HG03064 (cell line): ENCODE measurements around the gene OTOF.

Source experiments
- ATAC-seq: cut with Tn5 transposase; IDR thresholded peaks from one replicate; pipeline ENCODE4 v1.9.1; 2021; ENCODE audit warnings: low read depth; ENCODE audit not compliant: unreplicated experiment

Gene OTOF

DNA sequence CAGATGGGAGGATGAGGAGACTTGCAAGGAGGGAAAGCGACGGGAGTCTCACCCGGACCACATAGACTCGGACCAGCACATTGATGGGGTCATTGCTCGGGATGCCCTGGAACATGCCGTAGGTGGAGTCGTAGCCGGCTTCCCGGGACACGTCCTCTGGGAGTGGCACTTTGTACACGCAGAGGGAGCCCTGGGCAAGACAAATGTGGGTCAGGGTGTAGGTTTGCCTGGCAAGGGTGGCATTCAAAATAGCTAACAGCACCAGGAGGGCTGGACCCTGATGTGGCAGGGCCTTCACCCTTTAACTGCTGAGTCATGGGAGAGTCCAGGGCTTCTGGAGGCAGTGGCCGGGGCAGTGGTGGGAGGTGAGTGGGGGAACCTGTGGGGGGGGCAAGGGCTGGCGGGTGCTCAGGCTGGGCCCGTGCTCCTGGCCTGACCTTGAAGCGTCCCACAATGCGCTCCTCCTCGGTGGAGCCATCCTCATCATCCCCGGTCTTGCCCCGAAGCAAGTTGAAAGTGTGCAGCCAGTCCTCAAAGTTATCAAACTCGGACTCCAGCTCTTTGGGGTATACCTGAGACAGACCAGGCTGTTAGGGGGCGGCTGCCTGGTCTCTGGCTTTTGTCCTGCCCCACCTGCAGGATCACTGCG is 11.1 kb downstream of the OTOF start:
- no peak for ATAC-seq

- no peak for ATAC-seq
These were observed 11.9 kb downstream of the OTOF start for GRCh38 chr2:26465981-26466471.

DNA sequence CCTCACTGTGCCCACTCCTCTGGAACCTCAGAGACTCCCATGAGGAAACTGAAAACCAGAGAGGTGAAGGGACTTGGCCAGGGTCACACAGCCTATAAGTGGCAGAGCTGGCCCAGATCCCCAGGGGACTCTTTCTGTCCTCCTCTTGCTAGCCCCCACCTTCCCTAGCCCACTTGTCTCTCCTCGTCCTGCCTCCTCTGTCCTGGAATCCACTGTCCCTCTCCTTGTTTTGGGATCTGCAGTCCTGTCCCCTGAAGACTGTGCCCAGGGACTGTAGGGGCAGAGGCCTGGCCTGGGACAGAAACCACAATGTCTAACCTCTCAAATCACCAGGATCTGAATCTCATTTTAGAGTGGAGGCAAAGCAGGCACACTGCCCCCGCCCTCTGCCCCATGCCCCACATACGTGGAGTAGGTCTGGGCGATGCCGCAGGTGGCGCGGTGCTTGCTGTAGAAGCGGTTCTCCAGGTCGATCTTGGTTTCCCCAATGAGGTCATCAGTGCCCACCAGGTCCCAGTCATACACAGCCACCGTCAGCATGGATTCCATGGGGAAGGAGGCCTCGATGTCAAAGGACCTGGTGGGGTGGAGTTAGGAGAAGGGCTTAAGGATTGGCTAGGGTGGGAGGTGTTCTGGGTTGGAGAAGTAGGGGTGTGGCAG is 12.5 kb downstream of the OTOF start:
- no peak for ATAC-seq

DNA sequence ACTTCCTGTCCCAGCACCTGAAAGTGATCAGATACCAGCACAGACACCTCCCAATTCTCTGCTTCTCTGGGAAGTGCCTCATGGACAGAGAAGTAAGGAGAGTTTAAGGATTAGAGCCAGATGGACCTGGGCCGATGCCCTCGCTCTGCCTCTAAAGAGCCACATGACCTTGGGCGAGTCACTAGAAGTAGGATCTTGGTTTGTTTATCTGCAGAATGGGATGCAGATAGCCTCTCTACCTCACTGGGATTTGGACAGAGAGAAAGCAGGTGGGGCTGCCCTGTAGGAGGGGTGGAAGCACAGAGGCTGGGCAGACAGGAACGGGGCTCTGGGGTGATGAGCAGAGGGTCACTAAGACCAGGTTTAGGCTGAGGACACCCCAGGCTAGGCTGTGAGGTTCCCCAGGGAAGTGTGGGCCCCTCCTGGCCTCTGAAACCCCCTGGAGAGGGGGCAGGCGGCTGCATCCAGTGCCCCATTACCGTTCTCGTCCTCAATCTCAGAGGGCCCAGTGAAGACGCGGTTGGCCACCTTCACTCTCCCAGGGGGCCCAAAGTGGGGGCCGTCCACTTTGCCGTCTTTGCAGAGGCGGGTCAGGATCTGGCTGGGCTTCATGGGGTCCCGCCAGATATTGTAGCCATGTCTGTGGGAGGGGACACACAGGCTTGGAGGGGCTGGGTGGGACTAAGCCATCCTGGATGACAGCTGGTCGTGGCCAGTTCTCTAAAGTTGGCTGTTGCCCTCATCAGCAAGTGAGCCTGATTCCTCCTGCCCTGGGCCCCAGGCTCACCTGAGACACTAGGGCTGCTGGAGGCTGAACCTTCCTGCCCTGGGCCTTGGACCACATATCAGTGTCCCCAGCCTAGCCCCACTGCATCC is 13.3 kb downstream of the OTOF start:
- ATAC-seq, result no peak

GRCh38 chr2:26463244-26464192 is 14.4 kb downstream of the OTOF start:
- ATAC-seq, result no peak

DNA sequence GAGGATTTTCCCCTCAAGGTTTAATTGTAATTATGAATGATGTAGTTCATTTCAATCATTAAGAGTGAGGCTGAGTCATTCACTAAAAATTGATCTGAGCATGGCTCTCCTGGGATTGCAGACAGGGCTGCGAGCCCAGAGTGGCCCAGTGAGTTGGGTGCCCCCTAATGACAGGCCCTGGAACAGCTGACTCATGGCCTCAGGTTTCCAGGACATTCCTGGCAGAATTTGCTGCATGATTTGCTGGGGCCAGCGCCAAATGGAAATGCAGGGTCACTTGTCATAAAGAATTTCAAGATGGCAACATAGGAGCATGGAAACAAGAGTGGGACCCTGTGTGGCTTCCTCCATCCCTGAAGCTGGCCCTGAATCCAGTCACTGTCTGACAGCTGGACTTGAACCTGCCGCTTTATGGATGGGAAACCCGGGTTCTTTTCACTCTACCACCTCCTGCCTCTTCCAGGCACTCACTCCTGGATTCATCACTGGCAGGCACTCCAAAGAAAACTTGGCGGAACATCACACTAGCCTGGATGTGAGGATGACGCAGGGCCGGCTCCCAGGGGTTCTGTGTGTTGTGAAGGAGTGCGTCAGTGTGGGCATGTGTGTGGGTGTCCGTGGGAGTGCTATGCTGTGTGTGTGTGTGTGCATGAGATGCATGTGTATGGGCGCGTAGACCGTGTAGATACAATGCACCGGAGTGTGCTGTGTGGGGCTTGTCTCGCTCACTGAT is 15.2 kb downstream of the OTOF start:
- ATAC-seq, result no peak

DNA sequence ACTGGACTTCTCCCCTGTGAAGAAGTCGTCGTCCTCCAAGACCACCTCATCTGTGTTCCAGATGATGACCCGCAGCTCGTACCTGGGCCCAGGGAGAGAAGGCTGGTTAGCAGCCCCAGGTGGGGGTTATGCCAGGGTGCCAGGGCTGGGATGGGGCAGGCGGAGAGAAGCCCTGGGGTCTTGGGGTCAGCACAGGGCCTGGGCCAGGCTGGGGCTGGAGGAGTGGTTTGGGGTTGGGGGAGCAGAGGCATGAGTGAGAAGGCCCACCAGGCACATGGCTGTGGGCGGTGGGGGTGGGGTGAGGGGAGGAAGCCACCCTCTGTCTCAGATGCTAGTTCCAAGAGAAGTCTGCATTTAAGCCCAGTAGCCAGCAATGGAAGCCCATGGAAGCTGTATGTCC is 15.8 kb downstream of the OTOF start:
- no peak for ATAC-seq

- ATAC-seq, result no peak
These were observed 16.3 kb downstream of the OTOF start for GRCh38 chr2:26461601-26462023.

DNA sequence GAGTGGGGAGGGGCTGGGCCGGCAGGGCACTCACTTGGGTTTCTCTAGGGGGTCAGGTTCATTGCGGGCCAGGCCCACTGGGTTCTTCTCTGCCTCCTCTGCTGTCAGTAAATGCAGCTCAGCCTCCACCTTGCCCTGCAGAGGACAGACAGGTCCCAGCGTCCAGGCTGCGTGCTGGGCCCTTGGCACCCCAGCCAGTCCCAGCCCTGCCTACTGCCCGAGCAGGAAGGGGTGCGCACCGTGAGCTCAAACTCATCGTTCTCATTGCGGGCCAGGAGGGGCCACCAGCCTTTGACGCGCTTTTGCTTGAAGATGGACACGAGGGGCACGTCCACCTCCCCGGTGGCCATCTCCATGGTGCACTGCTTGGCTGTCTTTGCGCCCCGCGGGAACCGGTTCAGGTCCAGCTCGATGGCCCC is 17.3 kb downstream of the OTOF start:
- no peak for ATAC-seq

- ATAC-seq, result no peak
These were observed 17.8 kb downstream of the OTOF start for GRCh38 chr2:26459991-26460612.

- ATAC-seq, result no peak
These were observed 19.4 kb downstream of the OTOF start for GRCh38 chr2:26458365-26459042.

DNA sequence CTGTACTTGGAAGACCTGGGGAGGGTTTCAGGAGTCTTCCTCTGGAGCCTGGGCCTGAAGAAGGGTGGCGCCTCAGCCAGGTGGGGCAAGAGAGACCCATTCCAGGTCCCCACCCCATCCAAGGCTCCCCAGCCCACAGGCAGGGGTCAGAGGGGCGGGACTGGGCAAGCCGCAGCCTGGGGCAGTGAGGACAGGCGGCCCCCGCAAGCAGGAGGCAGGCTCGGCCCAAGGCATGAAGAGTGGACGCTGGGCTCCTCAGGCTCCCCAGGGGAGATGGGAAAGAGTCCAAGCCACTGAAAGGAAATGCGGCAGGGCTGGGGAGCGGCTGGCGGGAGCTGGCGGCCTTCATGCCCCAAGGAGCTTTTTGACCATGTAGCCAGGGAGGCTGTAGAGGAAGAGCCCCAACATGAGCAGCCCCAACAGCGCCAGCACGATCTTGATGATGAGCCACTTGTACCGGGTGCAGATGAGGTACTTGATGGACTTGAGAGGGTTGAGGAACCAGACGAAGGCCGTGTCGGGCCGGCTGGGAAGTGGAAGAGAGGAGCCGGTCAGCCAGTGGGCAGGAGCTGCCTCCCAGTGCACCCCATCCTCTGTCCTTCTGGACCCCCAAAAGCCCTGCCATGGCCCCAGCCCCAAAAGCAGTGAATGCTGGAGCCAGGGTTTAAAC is 20.1 kb downstream of the OTOF start:
- no peak for ATAC-seq

GRCh38 chr2:26457251-26457666 is 20.7 kb downstream of the OTOF start:
- ATAC-seq, result no peak

GRCh38 chr2:26456440-26457250 is 21.3 kb downstream of the OTOF start:
- ATAC-seq, result no peak

DNA sequence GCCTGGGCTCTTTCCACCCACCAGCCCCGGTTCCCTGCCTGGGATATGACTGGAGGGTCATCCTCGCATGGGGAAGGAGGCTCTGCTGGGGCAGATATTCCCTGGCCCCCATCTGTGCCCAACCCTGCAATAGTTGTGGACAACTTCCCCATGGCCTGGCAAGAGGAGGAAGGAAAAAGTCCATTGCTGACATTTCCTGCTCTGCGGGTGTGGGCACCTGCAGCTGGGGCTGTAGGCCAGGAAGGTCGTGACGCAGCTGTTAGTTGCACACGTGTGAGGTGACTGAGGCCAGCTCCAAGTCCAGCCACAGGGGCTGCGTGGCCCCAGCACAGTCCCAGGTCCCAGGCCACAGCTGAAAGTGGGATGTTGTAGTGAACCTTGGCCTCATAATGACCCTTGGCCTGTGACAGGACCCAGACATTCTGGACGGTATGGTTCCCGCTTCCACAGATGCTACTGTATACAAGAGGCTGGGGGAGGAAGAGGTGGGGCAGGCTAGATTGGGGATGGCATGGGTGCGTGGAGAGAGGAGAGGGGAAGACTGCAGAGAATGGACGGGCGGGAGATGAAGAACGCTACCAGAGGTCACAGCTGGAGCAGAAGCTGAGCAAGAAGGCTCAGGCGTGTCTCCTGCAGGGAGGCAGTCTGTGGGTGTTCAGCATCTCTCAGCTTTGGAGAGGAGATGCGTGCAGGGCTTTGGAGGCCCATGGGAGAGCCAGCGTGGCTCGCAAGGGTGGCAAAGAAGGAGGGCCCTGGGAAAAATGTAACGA is 22.1 kb downstream of the OTOF start:
- ATAC-seq, result no peak

- ATAC-seq, result no peak
These were observed 22.8 kb downstream of the OTOF start for GRCh38 chr2:26455037-26455669.
